HG02973 (cell line): ENCODE results near the gene DCK.
"Not testable (repeated sequence)": the region's sequence is repeated elsewhere in the genome, so short reads cannot be mapped to it uniquely, and the experiment has no call there.

Experiments used
- ATAC-seq: cut with Tn5 transposase; IDR thresholded peaks from one replicate; pipeline ENCODE4 v1.9.1; 2021; ENCODE audit warnings: moderate library complexity; ENCODE audit not compliant: unreplicated experiment

DCK gene

GRCh38 chr4:71059573-71059972 lies 66.1 kb downstream of the DCK start:
- not testable (repeated sequence) for ATAC-seq

- no peak for ATAC-seq
These were observed 69.0 kb downstream of the DCK start for GRCh38 chr4:71062436-71062835.

- no peak for ATAC-seq
These were observed 70.3 kb downstream of the DCK start for GRCh38 chr4:71063711-71064110.

- ATAC-seq: no peak
These were observed 71.1 kb downstream of the DCK start for GRCh38 chr4:71064521-71064920.

- no peak for ATAC-seq
These were observed 72.6 kb downstream of the DCK start for GRCh38 chr4:71065991-71066510.

DNA sequence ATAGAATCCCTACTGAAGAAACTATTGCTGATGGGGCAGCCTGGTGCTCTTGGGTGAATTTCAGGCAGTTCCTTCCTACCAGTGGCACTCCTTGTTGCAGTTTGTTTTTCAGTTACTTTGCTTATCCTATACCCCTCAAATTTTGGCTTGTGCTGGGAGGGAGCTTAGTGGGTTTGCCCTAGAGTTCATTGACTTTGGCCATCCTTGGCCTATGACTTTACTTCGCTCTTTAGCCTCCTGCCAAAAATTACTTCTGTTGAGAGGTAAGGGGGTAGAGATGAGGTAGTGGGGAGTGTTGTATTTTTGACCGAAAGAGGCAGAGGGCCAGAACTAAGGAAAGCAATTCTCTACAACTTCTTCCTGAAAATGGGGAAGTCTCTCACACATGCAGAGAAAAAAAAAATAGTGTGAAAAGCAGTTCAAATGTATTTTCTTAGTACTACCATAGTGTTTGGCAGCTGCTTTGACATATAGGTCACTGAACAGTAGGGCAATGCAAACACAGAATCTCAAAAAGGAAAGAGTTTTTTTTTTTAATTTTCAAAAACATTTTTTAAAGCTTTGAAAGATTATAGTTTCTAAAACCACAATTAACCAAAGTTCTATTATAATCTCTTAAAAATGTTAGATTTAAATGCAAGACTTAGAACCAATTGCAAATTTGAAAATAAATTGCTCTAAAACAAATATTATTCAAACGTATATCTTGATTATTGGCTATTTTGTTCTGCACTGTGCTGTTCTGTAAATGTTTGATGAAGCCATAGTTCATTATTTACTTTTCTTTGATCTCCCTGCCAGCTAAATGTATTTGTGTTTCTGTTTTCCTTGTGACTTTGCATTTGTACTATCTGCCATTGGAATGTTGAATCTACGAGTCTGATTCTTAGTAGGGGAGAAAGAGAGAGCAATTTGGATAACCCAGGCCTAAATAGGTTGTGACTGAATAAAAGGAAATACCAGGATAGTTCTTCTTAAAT lies 73.6 kb downstream of the DCK start:
- ATAC-seq: no peak

DNA sequence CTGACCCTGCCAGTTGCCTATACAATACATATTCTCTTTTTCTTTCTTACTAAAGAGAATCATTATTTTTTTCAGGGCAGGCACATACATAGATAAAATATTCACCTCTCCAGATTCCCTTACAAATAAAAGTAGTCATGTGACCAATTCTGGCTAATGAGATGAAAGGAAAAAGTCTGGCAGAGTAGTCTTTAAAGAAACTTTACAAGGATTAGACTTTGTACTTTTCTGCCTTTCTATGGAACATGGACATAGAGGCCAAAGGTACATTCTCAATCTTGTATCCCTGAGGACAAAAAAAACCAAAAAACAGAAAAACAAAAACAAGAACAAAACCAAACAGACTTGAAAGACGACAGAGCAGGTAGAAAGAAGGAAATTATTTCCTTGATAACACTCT lies 75.6 kb downstream of the DCK start:
- ATAC-seq: no peak

GRCh38 chr4:71070015-71070414 lies 76.6 kb downstream of the DCK start:
- ATAC-seq: no peak

DNA sequence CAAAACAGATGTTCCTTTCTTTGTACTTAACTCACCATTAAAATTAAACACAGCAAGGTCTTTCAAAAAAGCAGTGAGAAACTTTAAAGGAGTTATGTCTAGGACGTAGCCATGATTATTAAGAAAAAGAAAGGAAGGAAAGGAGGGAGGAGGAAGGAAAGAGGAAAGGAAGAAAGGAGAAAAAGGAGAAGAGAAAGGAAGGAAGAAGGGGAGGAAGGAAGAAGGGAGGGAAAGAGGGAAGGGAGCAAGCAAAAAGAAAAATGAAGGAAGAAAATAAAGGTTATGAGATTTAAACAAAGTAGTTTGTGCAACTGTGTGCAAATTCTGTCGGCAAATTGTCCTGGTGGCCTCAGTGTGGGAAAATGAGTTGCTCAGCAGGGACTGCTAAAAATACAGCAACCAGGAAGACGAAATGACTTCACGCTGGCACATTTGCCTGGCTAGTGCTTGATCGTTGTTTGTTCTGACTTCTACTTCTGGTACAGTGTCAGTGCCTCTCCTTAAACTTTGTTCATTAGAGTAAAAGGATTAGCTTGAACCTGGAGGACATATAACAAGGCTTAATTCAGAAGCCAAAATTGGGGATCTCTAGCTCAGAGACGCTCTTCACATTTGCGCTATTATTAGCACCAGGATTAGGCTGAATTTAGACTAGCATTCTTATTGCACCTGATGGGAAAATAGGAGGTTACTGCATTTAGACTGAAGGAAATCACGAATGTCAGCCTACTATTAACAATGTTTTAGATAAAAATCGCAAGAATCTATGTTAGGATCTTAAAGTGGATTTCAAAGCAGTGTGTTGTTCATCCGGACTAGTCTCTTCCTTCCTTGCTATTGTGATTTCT lies 81.2 kb downstream of the DCK start:
- ATAC-seq: no peak
